IMR-90 (cell line): ENCODE results near the gene TNNC2. TPM values are rescaled to one million over a fixed set of nuclear protein-coding genes. Genes with fewer than 3 reads are reported as not detected.

Experiments
- ATAC-seq: fragments of 200-7000 bp; cut with Tn5 transposase; 2 replicates; pipeline ENCODE4 v1.9.1; 2020; ENCODE audit warnings: low read depth, mild to moderate bottlenecking, moderate library complexity
- BruUV-seq: library from RNA; stranded (reverse); fragments of 400-500 nt; replicated peaks from 2 replicates; lab custom pipeline; 2021; lab: Mats Ljungman, UMichigan
- CTCF ChIA-PET: fragments of 300-600 bp; formaldehyde crosslinking; extraction: SDS; loops from one replicate; lab custom pipeline; 2021; ENCODE audit warnings: antibody characterized with exemption; lab: Yijun Ruan, JAX
- POLR2A ChIA-PET: fragments of 300-600 bp; sonication (Branson Sonifier 250); formaldehyde crosslinking; loops from one replicate; lab custom pipeline; 2022; ENCODE audit warnings: antibody characterized with exemption; ENCODE audit not compliant: unreplicated experiment; lab: Charles Lee
- DNase-seq: peaks from one replicate; pipeline ENCODE4 v3.0.0; 2013
- H2AFZ ChIP-seq: replicated peaks from 2 replicates; pipeline ENCODE3; 2013; ENCODE audit warnings: low read length, mild to moderate bottlenecking; ENCODE audit not compliant: poor library complexity
- H2AK5ac ChIP-seq: 2 replicates; pipeline ENCODE4 v1.6.1; 2013; ENCODE audit warnings: low read depth, low read length, inconsistent platforms
- H2AK9ac ChIP-seq: replicated peaks from 2 replicates; pipeline ENCODE3; 2013; ENCODE audit warnings: mild to moderate bottlenecking, low read depth, low read length, moderate library complexity; ENCODE audit not compliant: poor library complexity
- H2BK120ac ChIP-seq: 2 replicates; pipeline ENCODE4 v1.6.1; 2013; ENCODE audit warnings: low read depth, low read length, inconsistent platforms
- H2BK15ac ChIP-seq: 3 replicates; pipeline ENCODE4 v1.6.1; 2013; ENCODE audit warnings: low read depth, low read length, inconsistent platforms
- H2BK20ac ChIP-seq: 2 replicates; pipeline ENCODE4 v1.6.1; 2013; ENCODE audit warnings: low read depth, mild to moderate bottlenecking, inconsistent platforms, low read length, moderate library complexity
- H2BK5ac ChIP-seq: 2 replicates; pipeline ENCODE4 v1.6.1; 2013; ENCODE audit warnings: mild to moderate bottlenecking, low read depth, low read length, inconsistent platforms; ENCODE audit not compliant: poor library complexity, severe bottlenecking
- H3K14ac ChIP-seq: replicated peaks from 2 replicates; pipeline ENCODE4 v1.6.1; 2013; ENCODE audit warnings: low read depth, low read length, inconsistent platforms
- H3K18ac ChIP-seq: 2 replicates; pipeline ENCODE4 v1.6.1; 2013; ENCODE audit warnings: low read depth, low read length, control low read depth
- H3K23ac ChIP-seq: 2 replicates; pipeline ENCODE4 v1.6.1; 2013; ENCODE audit warnings: low read depth, low read length, inconsistent platforms
- H3K27ac ChIP-seq: 2 replicates; pipeline ENCODE4 v1.5.1; 2013; ENCODE audit warnings: mild to moderate bottlenecking, control low read depth, low read length; ENCODE audit not compliant: insufficient read depth
- H3K27me3 ChIP-seq: 2 replicates; pipeline ENCODE4 v1.6.1; 2013; ENCODE audit warnings: low read length; ENCODE audit not compliant: control insufficient read depth, insufficient read depth
- H3K36me3 ChIP-seq: 2 replicates; pipeline ENCODE4 v1.6.1; 2013; ENCODE audit warnings: low read length, mixed read lengths; ENCODE audit not compliant: control insufficient read depth, insufficient read depth
- H3K4ac ChIP-seq: 2 replicates; pipeline ENCODE4 v1.6.1; 2013; ENCODE audit warnings: low read depth, low read length, inconsistent platforms
- H3K4me1 ChIP-seq: 2 replicates; pipeline ENCODE4 v1.6.1; 2013; ENCODE audit warnings: low read length, mixed read lengths; ENCODE audit not compliant: control insufficient read depth, insufficient read depth
- H3K4me2 ChIP-seq: 2 replicates; pipeline ENCODE4 v1.6.1; 2013; ENCODE audit warnings: low read depth, mild to moderate bottlenecking, control low read depth, low read length, moderate library complexity
- H3K4me3 ChIP-seq: 2 replicates; pipeline ENCODE4 v1.5.1; 2013; ENCODE audit warnings: low read depth, mild to moderate bottlenecking, control low read depth, low read length, moderate library complexity; ENCODE audit not compliant: insufficient read depth
- H3K56ac ChIP-seq: 2 replicates; pipeline ENCODE4 v1.6.1; 2013; ENCODE audit warnings: low read length, inconsistent platforms; ENCODE audit not compliant: insufficient read depth; ENCODE audit errors: extremely low read depth
- H3K79me1 ChIP-seq, 2 experiments: 2 replicates each; pipeline ENCODE4 v1.6.1; 2013; ENCODE audit warnings: low read length in 2 of 2, inconsistent platforms in 1 of 2, low read depth in 1 of 2
- H3K9ac ChIP-seq: 2 replicates; pipeline ENCODE4 v1.6.1; 2013; ENCODE audit warnings: low read depth, low read length, control low read depth
- H3K9me1 ChIP-seq: 2 replicates; pipeline ENCODE4 v1.6.1; 2013; ENCODE audit warnings: low read length, inconsistent platforms; ENCODE audit not compliant: insufficient read depth
- H3K9me3 ChIP-seq: 2 replicates; pipeline ENCODE4 v1.6.1; 2013; ENCODE audit warnings: low read length; ENCODE audit not compliant: control insufficient read depth, insufficient read depth
- H4K20me1 ChIP-seq: 2 replicates; pipeline ENCODE4 v1.6.1; 2013; ENCODE audit warnings: low read length, inconsistent platforms; ENCODE audit not compliant: insufficient read depth
- H4K5ac ChIP-seq: 2 replicates; pipeline ENCODE4 v1.6.1; 2013; ENCODE audit warnings: mild to moderate bottlenecking, low read depth, low read length, control low read depth
- H4K8ac ChIP-seq, 2 experiments: 2 replicates each; pipeline ENCODE4 v1.6.1; 2013; ENCODE audit warnings: low read depth in 2 of 2, low read length in 2 of 2, control low read depth in 1 of 2, inconsistent platforms in 1 of 2
- H4K91ac ChIP-seq: 2 replicates; pipeline ENCODE4 v1.6.1; 2013; ENCODE audit warnings: low read depth, low read length, inconsistent platforms; ENCODE audit not compliant: insufficient read depth
- FOS ChIP-seq: fragments of 150-350 bp; IDR thresholded peaks from 2 replicates; pipeline ENCODE4 v1.6.1; 2016; ENCODE audit warnings: low read depth, low read length
- MAZ ChIP-seq: IDR thresholded peaks from 2 replicates; pipeline ENCODE4 v1.6.1; 2012; ENCODE audit warnings: low read depth, mild to moderate bottlenecking, low read length, improper control_type of control experiment, moderate library complexity, borderline replicate concordance
- dilution Hi-C: fragments of 300-500 bp; cut with HindIII; formaldehyde crosslinking; loops from one replicate; pipeline ENCODE4 v1.14.3; 2018; ENCODE audit warnings: low sequenced_read_pairs; ENCODE audit not compliant: unreplicated experiment
- in situ Hi-C: fragments of 300-500 bp; cut with MboI; formaldehyde crosslinking; loops from 3 replicates; pipeline ENCODE4 v1.14.3; 2019; ENCODE audit warnings: low sequenced_read_pairs, inconsistent platforms, mixed read lengths
- intact Hi-C: fragments of 100-400 bp; cut with micrococcal nuclease; formaldehyde crosslinking; loops from 2 replicates; pipeline ENCODE4 v1.10.0; 2022
- polyA plus RNA-seq, 3 experiments: library from polyadenylated mRNA; depleted of rRNA; stranded (reverse); fragments of >200 nt; gene quantifications; 2 replicates each; pipeline ENCODE4 v1.2.3, GENCODE V29; 2012; ENCODE audit warnings: low replicate concordance in 1 of 3
- total RNA-seq: library from RNA; depleted of rRNA; stranded (reverse); fragments of >200 nt; gene quantifications from 2 replicates; pipeline ENCODE4 v1.2.3, GENCODE V29; 2012

The TNNC2 gene
- total and polyA plus RNA-seq, 2 of the 4 experiments (the other 2 are of a cell fraction): 0.46 TPM; not detected in 1

DNA sequence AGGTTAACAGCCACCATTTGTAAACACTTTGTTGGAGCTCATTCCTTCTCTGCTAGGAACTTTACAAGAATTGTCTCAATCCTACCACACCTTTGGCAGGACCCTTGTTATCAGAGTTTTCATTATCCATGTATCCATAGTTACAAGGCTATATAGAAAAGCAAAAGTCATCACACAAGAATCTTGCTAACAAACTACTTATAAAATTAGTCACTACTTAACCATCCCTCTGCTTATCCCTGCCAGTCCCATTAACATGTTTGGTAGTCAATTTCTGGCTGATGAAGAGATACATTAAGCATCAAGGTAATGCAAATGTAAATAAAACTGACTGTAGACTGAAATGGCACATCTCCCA, 40.7 kb upstream of the TNNC2 start:
- ATAC-seq: peak; percentile 87
- H4K20me1 ChIP-seq: no peaks in the 10 kb centered on the region; the same call in 1 of the 2 replicates
- no TSS peak for BruUV-seq
- TF ChIP-seq FOS (peak; percentile 40; the same call in 1 of the 2 replicates), MAZ (no peak)
- DNase-seq: peak; percentile 81
- H3K36me3 ChIP-seq: no peaks in the 10 kb centered on the region
- H2BK20ac ChIP-seq: peak overlapping the region; percentile 86
- no peak overlapping the region for H2AK5ac ChIP-seq
- no peaks in the 10 kb centered on the region for H3K27me3 ChIP-seq
- H4K5ac ChIP-seq: peak overlapping the region; percentile 16; the same call in 1 of the 2 replicates
- H3K79me1 ChIP-seq: peaks cover 6 to 16% of the 10 kb centered on the region in 2 experiments; a peak in 3 of 4 replicates
- H2BK120ac ChIP-seq: peak overlapping the region; percentile 76
- dilution Hi-C loops (no loop called here), in situ Hi-C loops (no loop called here), intact Hi-C loops (no loop called here)
- peaks cover 5% of the 10 kb centered on the region for H3K9me1 ChIP-seq
- H4K91ac ChIP-seq: peak overlapping the region; percentile 77
- CTCF ChIA-PET: interaction anchor here (0.6 to 1.5 kb wide), 2 partner anchors 9 to 120 kb away, joined by 4 to 5 read pairs; no protein-coding TSS in a partner anchor
- peak overlapping the region; percentile 25; the same call in 1 of the 2 replicates for H3K14ac ChIP-seq
- H2AK9ac ChIP-seq: no peak overlapping the region
- H3K18ac ChIP-seq: peak overlapping the region; percentile 19; the same call in 1 of the 2 replicates
- peak overlapping the region; percentile 56; the same call in 1 of the 2 replicates for H3K23ac ChIP-seq
- peak overlapping the region; percentile 83; the same call in 1 of the 2 replicates for H3K27ac ChIP-seq
- POLR2A ChIA-PET: interaction anchor here (1.3 kb wide), 1 partner anchor 66 kb away, joined by 3 read pairs; no protein-coding TSS in a partner anchor
- peaks cover 5% of the 10 kb centered on the region; the same call in 1 of the 2 replicates for H3K4me1 ChIP-seq
- H3K4me3 ChIP-seq: no peak overlapping the region
- peak overlapping the region; percentile 21; the same call in 1 of the 2 replicates for H3K4ac ChIP-seq
- peak overlapping the region; percentile 36; the same call in 1 of the 2 replicates for H3K4me2 ChIP-seq
- no peak overlapping the region for H2AFZ ChIP-seq
- H4K8ac ChIP-seq: peak overlapping the region; percentile 14 to 78; a peak in 2 of 4 replicates
- no peak overlapping the region for H3K9ac ChIP-seq
- no peaks in the 10 kb centered on the region for H3K9me3 ChIP-seq
- H2BK15ac ChIP-seq: peak overlapping the region; percentile 54; the same call in 1 of the 3 replicates
- peak overlapping the region; percentile 59 for H3K56ac ChIP-seq
- peak overlapping the region; percentile 91 for H2BK5ac ChIP-seq
